Hippocampal formation (tissue), 2 donors: Measurements from ENCODE around the gene LSM14B.

Experiments used
- DNase-seq, 2 donors: peaks; one replicate each; lab custom pipeline; 2025; lab: John Stamatoyannopoulos, UW

LSM14B gene

GRCh38 chr20:62183426-62184142 is 61.3 kb downstream of the LSM14B start:
- DNase-seq, result no peak
